Lung (tissue), 12 donors: ENCODE results near the gene LAMC2. TPM values are rescaled to one million over a fixed set of nuclear protein-coding genes. Genes with fewer than 3 reads are reported as not detected.

ENCODE experiments used
- ATAC-seq: fragments of 200-7000 bp; cut with Tn5 transposase; one replicate; pipeline ENCODE4 v1.9.1; 2020; ENCODE audit warnings: moderate number of reproducible peaks; ENCODE audit not compliant: insufficient read depth, low FRiP score
- DNase-seq, 3 donors: peaks; one replicate each; pipeline ENCODE4 v3.0.0-alpha.2; 2013 to 2017
- H3K27ac ChIP-seq, 2 donors: one replicate each; pipeline ENCODE4 v1.5.1; 2013; ENCODE audit warnings: mild to moderate bottlenecking in 2 of 2, moderate library complexity in 2 of 2, control low read depth in 1 of 2, inconsistent platforms in 1 of 2, low read depth in 1 of 2, low read length in 1 of 2
- H3K27me3 ChIP-seq, 3 donors: one replicate each; pipeline ENCODE4 v1.5.1; 2013; ENCODE audit warnings: low read length in 2 of 3; ENCODE audit not compliant: control insufficient read depth in 3 of 3, insufficient read depth in 3 of 3
- H3K36me3 ChIP-seq, 4 donors: one replicate each; pipeline ENCODE4 v1.5.1; 2013; ENCODE audit warnings: low read length in 4 of 4, mild to moderate bottlenecking in 1 of 4, moderate library complexity in 1 of 4; ENCODE audit not compliant: control insufficient read depth in 4 of 4, insufficient read depth in 4 of 4
- H3K4me1 ChIP-seq, 5 donors: one replicate each; pipeline ENCODE4 v1.5.1; 2013; ENCODE audit warnings: low read length in 5 of 5, mild to moderate bottlenecking in 2 of 5, moderate library complexity in 1 of 5; ENCODE audit not compliant: control insufficient read depth in 5 of 5, insufficient read depth in 5 of 5
- H3K4me3 ChIP-seq: one replicate; pipeline ENCODE4 v1.5.1; 2013; ENCODE audit warnings: mild to moderate bottlenecking, control low read depth, moderate library complexity
- H3K9ac ChIP-seq, 2 donors: one replicate each; pipeline ENCODE4 v1.5.1; 2013; ENCODE audit warnings: low read length in 2 of 2, control low read depth in 1 of 2; ENCODE audit not compliant: insufficient read depth in 1 of 2
- H3K9me3 ChIP-seq, 4 donors: one replicate each; pipeline ENCODE4 v1.5.1; 2013; ENCODE audit warnings: low read length in 3 of 4, mild to moderate bottlenecking in 1 of 4, moderate library complexity in 1 of 4; ENCODE audit not compliant: control insufficient read depth in 4 of 4, insufficient read depth in 3 of 4
- WGBS, 2 donors: extraction: QIAGEN DNeasy Blood & Tissue Kit; methylation state at CpG; one replicate each; pipeline ENCODE4 v1.1.7; 2013; 5-methylcytosine and 5-hydroxymethylcytosine counted together
- polyA plus RNA-seq, 2 donors: library from polyadenylated mRNA; stranded (reverse); fragments of 200-250 nt; gene quantifications; one replicate each; pipeline ENCODE4 v1.2.1, GENCODE V29; 2013
- total RNA-seq, 2 donors: library from RNA; depleted of rRNA in 1 of 2; stranded (reverse); fragments of >200 nt in 1 of 2; gene quantifications; one replicate each; pipeline ENCODE4 v1.2.1, GENCODE V29; 2014 to 2021
- TF ChIP-seq, protein P1 (sequence below): IDR thresholded peaks from 2 replicates; pipeline ENCODE4 v1.5.1; 2012; ENCODE audit warnings: mild to moderate bottlenecking; ENCODE audit errors: control extremely low read depth, extremely low read depth
- donor health status: control.
- donor health status: control.
- donor health status: Bipolar disorder and iron deficiency.
- donor health status: healthy.
- donor health status: DM: yes; HTN: yes; CAD: no.

Gene LAMC2
- total and polyA plus RNA-seq, 4 donors = 13.7 to 63.1 (median 40.3) TPM

DNA sequence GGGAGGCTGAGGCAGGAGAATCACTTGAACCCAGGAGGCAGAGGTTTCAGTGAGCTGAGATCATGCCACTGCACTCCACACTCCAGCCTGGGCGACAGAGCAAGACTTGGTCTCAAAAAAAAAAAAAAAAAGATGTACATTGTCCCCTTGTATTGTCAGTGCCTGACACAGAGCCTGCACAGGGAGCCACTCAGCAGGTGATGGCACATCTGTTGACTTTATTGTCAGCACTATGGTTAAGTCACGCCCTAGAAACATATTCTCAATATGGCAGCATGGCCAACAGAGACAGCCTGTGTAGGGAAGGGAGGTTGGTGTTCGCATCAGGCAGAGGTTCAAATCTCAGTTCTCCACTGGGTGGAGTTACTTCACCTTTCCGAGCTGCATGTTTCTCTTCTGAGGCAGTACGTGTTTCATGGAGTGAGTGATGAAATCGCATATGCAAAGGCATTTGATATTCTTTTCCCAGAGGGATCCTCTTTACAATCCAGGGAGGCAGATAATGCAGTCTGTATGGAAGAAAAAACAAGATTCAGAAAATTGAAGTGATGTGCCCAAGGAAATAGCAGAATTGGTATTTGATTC, 20.6 kb downstream of the LAMC2 start:
- Histone ChIP-seq H3K9me3 (no peaks in the 10 kb centered on the region), H3K9ac (no peak overlapping the region), H3K4me1 (peaks cover 0 to 14% (median 0%) of the 10 kb centered on the region in 5 donors), H3K27ac (no peak overlapping the region), H3K27me3 (no peaks in the 10 kb centered on the region), H3K4me3 (no peak overlapping the region), H3K36me3 (peaks cover 0 to 2% (median 0%) of the 10 kb centered on the region in 4 donors)
- DNase-seq = no peak
- TF ChIP-seq, protein P1, sequence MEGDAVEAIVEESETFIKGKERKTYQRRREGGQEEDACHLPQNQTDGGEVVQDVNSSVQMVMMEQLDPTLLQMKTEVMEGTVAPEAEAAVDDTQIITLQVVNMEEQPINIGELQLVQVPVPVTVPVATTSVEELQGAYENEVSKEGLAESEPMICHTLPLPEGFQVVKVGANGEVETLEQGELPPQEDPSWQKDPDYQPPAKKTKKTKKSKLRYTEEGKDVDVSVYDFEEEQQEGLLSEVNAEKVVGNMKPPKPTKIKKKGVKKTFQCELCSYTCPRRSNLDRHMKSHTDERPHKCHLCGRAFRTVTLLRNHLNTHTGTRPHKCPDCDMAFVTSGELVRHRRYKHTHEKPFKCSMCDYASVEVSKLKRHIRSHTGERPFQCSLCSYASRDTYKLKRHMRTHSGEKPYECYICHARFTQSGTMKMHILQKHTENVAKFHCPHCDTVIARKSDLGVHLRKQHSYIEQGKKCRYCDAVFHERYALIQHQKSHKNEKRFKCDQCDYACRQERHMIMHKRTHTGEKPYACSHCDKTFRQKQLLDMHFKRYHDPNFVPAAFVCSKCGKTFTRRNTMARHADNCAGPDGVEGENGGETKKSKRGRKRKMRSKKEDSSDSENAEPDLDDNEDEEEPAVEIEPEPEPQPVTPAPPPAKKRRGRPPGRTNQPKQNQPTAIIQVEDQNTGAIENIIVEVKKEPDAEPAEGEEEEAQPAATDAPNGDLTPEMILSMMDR = no peak
- 86 to 94% methylated on average over 6 of the region's 6 CpGs for WGBS, 2 donors
- no peak for ATAC-seq

DNA sequence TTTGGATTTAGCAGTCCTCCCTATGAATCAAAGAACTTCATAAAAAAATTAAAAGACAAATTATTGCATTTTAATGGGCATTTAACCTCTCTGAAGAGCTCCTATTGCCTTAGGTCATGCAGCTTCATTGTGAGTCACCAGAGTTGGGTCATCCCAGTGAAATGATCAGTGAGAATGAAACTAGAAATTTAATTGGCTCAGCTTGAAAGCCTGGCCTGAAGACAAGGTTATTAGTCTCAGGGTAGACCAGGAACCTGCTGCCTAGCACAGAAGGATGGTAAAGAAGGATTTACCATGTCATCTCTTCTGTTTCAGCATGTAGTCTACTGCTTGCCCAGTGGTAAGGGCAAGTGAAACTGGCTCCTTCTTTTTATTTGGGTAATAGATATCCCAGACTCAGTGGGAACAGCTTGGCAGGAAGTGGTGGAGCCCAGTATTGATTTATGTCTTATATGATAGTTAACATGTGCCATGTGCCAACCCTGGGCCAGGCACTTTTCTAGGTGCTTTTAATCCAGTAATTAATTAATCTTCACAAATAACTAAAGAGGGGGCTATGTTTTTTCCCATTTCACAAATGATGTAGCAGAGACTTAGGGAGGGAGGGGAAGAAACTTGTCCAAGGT, 23.6 kb downstream of the LAMC2 start:
- H3K27me3 ChIP-seq = no peaks in the 10 kb centered on the region
- H3K4me1 ChIP-seq = peaks cover 0 to 14% (median 0%) of the 10 kb centered on the region in 5 donors
- H3K27ac ChIP-seq = no peak overlapping the region
- no peak for DNase-seq
- H3K4me3 ChIP-seq = no peak overlapping the region
- no peak overlapping the region for H3K9ac ChIP-seq
- TF ChIP-seq, protein P1 = no peak
- H3K9me3 ChIP-seq = no peaks in the 10 kb centered on the region
- ATAC-seq = no peak
- H3K36me3 ChIP-seq = peaks cover 0 to 2% (median 0%) of the 10 kb centered on the region in 4 donors

DNA sequence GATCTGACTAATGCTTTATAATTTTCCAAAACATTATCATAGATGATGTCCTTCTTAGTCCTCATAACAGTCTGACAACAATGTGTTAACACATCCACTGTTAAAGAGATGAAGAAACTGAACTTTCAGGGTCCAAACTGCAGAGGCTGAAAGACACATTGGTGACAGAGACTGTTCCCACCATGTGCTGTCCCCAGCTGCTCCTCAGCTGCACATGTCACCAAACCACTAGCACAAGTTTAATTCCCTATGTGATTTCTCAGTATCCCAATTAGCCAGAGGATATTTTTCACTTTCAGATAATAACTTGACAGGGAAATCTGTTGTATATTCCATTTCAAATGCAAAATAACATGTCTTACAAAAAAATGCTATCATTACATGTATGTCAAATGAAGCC, 24.6 kb downstream of the LAMC2 start:
- peaks cover 0 to 2% (median 0%) of the 10 kb centered on the region in 4 donors for H3K36me3 ChIP-seq
- no peaks in the 10 kb centered on the region for H3K27me3 ChIP-seq
- DNase-seq = no peak
- no peak overlapping the region for H3K9ac ChIP-seq
- no peaks in the 10 kb centered on the region for H3K9me3 ChIP-seq
- no peak for ATAC-seq
- TF ChIP-seq, protein P1 = no peak
- no peak overlapping the region for H3K27ac ChIP-seq
- H3K4me1 ChIP-seq = peaks cover 0 to 6% (median 0%) of the 10 kb centered on the region in 5 donors
- no peak overlapping the region for H3K4me3 ChIP-seq
